HG03460 (cell line): ENCODE data around the gene CYP4F12.
"Not testable (repeated sequence)": the region's sequence is repeated elsewhere in the genome, so short reads cannot be mapped to it uniquely, and the experiment has no call there.

Source experiments
- ATAC-seq: cut with Tn5 transposase; IDR thresholded peaks from one replicate; pipeline ENCODE4 v1.9.1; 2021; ENCODE audit not compliant: unreplicated experiment

CYP4F12 gene

DNA sequence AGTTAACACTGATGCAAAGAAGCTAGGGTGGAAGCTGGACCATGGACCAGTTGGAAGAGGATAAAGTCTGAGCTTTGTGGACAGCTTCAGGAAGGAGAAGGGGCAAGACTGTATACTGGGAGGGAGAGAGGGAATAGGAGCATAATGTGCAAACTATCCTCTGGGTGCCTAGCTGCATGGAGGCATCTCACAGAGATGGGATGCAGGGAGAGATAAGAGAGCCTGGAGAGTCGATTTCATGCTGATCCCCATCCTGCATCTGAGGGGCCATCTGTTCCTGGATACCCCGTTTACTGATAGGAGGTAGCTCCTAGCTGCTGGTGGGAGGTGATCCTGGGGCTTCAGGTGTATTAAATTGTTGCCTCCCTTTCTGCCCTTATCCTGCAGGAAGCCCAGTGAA is 23.4 kb upstream of the CYP4F12 start:
- ATAC-seq, result no peak

DNA sequence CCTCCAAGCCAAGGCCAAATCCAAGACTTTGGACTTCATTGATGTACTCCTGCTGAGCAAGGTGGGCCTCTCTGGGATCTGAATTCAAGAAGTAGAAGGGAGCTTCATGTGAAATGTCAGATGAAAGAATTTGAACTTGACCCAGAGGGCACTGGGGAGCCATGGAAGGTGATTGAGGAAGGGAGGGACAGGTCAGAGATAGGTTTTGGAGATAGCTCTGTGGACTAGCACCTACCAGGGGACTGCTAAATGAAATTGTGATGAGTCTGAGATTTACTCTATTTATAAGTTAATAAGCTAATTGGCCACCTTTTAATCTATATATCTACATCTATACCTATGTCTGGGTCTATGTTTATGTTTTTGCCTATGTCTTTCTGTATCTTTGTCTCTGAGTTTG is 22.8 kb upstream of the CYP4F12 start:
- ATAC-seq, result not testable (repeated sequence)

DNA sequence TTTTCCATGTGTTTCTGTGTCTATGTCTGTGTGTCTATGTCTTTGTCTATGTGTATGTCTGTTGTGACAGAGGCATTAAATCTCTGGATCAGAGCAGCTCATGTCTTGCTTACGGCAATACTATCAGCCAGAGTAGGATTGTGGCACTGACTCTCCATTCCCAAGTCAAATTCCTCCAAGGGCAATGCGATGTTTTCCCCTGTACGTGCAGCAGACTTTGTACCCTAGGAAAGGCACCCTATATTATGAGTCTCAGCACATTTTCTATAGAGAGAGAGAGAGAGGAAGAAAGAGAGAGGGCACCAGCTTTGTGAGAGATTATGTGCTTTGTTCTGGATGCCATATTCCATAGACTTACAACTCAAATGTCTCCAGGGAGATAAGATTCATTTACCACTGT is 21.1 kb upstream of the CYP4F12 start:
- no peak for ATAC-seq

DNA sequence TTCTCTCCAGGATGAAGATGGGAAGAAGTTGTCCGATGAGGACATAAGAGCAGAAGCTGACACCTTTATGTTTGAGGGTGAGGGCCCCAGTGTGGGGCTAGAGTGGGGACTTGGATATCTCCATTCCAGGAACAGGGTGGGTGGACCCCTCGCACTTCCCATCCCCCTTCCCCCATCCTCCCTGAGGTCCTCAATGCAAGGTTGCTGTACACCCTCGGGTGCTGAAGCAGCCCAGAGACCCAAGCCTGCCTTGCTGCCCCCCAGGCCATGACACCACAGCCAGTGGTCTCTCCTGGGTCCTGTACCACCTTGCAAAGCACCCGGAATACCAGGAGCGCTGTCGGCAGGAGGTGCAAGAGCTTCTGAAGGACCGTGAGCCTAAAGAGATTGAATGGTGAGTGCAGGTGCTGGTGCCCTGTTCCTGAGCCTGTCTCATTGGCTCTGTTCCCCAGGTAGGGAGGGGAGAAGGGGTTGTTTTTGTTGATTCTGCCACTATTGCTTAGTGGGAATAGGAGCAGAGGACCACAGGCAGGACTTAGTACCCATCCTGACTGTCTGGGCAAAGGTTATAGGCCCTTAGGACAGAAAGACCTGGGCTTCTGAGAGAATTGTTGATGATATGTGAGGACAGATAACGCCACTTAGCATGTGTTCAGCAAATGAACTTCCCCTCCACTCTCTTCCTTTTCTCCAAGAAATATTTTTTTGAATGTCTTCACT is 20.2 kb upstream of the CYP4F12 start:
- ATAC-seq, result no peak

DNA sequence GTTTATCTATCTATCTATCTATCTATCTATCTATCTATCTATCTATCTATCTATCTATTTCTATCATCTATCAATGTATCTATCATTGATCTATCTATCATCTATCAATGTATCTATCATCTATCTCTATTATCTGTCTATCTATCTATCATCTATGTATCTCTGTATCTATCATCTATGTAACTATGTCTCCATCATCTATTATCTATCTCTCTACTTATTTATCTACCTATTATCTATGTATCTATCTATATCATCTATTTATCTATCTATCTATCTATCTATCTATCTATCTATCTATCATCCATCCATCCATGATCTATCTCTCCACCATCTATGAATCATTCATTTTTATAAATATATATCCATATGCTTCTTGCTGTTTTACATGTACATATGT is 16.4 kb upstream of the CYP4F12 start:
- no peak for ATAC-seq

DNA sequence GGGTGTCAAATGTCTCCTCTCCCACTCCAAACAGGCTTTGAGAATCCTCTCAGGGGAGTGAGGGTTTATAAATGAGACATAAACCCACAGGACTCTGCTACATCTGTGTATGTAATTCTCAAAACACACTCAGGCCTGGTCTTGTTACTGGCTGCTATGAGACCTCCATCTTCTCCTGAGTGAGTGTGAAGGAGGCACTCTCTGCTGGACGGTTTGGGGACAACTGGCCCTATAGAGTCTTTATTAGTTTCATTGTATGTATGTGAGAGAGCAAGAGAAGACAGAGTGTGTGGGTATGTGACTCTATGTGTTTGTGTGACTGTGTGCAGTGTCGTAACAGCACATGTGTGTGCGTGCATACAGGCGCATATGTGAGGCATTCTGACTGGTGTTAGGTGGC is 9.6 kb upstream of the CYP4F12 start:
- ATAC-seq, result no peak

DNA sequence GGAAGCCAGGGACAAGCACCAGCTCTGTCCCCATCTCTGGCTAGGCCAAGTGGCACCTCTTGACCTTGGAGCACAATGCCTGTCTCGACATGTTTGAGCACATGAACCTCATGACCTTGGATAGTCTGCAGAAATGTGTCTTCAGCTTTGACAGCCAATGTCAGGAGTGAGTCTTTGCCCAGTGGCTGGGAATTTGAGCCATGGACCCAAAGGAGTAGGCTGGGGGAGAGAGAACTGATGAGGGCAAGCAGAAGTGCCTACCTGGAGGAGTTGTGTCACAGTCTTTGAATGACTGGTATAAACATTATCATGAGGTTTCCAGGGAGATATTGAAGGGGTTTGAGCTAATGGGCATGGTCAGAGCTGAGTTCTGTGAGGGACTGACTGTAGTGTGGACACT is 6.7 kb upstream of the CYP4F12 start:
- ATAC-seq, result no peak

DNA sequence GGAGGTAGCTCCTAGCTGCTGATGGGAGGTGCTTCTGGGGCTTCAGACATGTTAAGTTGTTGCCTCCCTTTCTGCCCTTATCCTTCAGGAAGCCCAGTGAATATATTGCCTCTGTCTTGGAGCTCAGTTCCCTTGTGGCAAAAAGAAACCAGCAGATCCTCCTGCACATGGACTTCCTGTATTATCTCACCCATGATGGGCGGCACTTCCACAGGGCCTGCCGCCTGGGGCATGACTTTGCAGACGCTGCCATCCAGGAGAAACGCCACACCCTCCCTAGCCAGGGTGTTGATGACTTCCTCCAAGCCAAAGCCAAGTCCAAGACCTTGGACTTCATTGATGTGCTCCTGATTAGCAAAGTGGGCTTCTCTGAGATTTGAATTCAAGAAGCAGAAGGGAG is 6.0 kb upstream of the CYP4F12 start:
- no peak for ATAC-seq

DNA sequence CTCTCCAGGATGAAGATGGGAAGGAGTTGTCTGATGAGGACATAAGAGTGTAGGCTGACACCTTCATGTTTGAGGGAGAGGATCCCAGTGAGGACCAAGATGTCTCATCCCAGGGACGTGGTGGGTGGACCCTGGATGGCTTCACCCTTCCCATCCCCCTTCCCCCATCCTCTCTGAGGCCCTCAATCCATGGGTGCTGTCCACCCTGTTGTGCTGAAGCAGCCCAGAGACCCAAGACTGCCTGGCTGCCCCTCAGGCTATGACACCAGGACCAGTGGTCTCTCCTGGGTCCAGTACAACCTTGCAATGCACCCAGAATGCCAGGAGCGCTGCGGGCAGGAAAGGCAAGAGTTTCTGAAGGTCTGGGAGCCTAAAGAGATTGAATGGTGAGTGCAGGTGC is 3.4 kb upstream of the CYP4F12 start:
- ATAC-seq, result no peak

DNA sequence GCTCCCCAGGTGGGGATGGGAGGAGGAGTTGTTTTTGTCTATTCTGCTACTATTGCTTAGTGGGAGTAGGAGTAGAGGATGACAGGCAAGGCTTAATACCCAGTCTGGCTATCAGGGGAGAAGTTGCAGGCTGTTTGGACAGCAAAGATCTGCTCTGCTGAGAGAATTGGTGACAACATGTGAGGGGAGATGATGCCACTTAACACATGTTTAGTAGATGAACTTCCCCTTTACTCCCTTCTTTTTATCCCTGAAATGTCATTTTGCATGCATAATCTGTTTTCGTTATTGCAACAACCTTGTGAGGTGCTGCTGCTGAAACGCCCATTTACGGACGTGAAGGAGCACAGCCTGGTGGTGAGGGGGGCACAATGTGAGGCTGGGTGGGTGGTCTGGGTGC is 3.0 kb upstream of the CYP4F12 start:
- no peak for ATAC-seq

DNA sequence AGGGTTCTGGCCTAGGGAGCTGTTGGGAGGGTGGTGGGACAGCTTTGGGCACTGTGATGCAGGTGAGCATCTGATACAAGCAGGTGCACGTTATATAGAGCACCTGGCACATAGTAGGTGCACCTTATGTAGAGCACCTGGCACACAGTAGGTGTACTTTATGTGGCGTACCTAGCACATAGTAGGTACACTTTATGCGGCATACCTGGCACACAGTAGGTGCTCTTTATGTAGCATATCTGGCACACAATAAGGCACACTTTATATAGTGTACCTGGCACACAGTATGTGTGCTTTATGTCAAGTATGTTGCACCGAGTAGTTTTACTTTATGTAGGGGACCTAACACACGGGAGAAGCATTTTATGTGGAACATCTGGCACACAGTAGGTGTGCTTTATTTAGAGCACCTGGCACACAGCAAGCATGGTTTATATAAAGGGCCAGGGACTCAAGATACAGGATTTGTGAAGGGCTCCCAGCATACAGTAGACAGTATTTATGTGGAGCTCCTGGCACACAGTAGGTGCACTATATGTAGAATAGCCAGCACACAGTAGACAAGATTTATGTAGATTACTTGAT is 1.6 kb upstream of the CYP4F12 start:
- no peak for ATAC-seq

DNA sequence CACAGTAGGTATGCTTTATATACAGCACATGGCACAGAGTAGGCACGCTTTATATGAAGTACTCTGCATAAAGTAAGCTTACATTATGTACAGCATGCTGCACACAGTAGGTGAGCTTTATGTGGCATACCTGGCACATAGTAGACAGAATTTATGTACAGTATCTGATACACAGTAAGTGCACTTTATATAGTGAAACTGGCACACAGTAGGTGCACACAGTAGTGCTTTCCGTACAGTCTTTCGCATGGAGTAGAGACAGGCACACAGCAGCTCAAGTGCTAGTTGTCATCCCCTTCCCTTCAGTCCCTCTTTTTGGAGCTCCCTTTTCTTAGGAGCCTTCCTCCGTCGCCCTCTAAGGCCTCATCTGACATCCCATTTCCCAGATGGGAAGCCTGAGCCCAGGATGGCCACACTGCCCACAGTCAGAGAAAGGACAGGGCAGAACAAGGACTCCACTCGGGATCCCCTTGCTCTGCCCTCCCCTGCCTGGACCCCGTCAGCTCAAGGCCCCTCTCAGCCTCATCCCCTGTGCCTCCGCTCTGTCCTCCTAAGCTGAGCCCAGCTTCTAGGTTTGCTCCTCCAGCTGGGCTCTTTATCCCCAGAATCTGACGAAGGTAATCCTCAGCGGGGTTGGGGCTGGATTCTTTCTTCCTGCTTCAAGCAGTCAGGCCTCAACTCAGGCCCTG is 852 bp upstream of the CYP4F12 start:
- no peak for ATAC-seq

DNA sequence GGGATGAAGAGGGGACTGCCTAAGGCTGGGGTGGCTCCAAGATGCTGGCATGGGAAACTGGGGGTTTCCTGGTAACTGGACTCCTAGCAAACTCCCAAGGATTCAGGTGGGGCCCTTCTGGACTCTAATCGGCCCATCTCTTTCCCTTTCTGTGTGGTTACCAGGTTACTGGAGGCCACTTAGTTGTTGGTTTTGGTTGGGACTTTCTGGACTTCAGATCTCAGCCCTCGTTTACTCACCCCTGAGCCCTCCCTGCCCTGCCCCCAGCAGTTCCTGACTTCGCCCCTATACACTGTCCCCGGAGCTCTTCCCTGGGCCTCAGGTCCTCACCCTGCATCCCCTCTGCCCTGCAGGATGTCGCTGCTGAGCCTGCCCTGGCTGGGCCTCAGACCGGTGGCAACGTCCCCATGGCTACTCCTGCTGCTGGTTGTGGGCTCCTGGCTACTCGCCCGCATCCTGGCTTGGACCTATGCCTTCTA is 328 bp downstream of the CYP4F12 start:
- no peak for ATAC-seq

DNA sequence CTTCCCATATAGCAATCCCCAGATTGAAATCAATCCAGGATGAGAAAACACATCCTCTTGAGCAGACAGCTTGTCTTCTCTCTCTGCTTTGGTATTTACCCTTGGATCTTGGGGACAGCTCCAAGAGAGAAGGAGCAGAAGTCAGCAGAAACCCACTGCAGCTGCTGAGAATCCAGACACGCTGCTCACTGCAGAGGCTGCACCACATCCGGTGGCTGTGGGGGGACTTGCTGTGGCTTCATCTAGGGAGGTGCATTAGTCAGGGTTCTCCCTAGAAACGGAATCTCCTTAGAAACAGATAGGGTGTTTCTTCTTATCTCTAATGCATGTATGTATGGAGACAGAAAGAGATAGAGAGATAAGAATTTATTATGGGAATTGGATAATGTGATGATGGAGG is 2.7 kb downstream of the CYP4F12 start:
- ATAC-seq, result no peak

DNA sequence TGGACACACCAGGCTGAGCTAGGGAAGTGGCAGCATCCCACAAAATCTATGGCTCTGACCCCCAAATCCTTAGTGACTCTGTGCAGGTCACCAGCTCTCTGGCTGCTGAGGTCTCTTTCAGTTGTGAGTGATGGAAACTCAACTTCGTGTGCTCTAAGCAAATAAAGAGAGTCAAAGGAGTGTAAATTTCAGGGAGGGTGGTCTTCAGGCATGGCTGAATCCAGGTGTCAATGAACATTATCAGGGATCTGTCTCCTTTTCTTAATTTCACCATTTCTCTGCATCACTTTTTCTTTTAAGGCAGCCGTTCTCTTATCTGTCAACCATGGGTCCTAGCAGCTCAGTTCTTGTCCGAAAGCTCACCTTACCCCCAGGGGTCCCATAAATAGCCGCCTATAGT is 6.2 kb downstream of the CYP4F12 start:
- ATAC-seq, result no peak

DNA sequence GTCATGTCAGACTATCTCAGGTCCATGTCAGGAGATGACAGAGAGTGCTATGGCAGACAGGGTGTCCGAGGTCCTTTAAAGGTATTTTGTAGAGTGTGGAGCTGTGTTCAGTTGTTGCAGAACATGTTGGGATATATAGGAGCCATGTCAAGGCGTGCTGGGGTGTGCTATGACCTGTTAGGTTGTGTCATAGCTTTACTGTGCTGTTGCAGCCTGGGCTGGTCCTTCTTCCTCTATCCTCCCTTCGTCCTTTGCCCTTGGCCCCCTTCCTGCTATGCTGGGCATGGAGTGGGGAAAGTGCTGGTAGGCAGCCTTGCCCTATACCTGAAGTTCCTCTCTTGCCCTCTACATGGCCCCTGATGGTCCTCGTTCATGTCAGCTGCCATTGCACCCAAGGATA is 7.0 kb downstream of the CYP4F12 start:
- ATAC-seq, result not testable (repeated sequence)

DNA sequence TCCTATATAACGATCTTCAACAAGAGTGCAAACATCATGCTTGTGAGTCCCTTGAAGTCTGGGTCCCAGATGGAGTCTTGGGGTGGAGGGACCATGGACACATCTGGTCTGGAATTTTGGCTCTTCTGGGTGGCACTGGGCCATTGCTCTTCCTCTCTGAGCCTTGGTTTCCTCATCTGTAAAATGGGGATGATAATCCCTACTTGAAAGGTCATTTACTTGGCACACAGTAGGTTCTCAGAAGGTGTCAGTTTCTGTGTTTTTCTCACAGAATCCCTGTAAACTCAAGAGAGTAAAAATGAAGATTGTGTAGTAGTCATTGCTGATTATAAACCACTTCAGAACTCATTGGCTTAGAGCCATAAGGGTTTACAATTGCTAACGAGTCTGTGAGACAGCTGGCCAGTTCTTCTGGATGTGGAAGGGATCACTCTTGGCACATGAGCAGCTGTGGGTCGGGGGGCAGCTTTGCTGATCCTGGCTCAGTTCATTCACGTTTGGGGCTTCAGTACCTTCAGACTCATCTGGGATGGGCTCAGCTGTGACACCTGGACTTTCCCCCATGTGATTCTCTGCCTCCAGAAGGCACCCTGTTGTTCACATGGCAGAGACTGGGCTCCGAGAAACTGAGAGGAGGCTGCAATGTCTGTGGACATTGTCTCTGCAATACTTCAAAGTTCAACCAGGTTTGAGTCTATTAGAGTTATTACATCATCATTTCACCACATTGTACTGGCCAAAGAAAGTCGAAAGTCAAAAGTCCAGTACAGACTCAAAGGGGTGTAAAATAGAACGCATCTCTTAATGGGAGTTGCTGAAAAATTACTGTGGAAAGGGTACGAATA is 7.8 kb downstream of the CYP4F12 start:
- ATAC-seq, result no peak

DNA sequence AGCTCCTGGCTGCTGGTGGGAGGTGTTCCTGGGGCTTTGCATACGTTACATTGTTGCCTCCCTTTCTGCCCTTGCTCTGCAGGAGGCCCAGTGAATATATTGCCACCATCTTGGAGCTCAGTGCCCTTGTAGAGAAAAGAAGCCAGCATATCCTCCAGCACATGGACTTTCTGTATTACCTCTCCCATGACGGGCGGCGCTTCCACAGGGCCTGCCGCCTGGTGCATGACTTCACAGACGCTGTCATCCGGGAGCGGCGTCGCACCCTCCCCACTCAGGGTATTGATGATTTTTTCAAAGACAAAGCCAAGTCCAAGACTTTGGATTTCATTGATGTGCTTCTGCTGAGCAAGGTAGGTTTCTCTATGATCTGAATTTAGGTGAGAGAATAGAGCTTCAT is 10.5 kb downstream of the CYP4F12 start:
- ATAC-seq, result no peak

DNA sequence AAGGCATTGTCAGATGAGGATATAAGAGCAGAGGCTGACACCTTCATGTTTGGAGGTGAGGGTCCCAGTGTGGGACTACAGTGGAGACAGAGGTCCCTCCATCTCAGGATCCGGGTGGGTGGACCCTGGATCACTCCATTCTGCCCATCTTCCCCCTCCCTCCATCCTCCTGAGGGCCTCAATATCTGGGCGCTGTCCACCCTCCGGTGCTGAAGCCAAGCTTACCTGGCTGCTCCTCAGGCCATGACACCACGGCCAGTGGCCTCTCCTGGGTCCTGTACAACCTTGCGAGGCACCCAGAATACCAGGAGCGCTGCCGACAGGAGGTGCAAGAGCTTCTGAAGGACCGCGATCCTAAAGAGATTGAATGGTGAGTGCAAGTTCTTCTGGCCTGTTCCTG is 11.9 kb downstream of the CYP4F12 start:
- ATAC-seq, result no peak

DNA sequence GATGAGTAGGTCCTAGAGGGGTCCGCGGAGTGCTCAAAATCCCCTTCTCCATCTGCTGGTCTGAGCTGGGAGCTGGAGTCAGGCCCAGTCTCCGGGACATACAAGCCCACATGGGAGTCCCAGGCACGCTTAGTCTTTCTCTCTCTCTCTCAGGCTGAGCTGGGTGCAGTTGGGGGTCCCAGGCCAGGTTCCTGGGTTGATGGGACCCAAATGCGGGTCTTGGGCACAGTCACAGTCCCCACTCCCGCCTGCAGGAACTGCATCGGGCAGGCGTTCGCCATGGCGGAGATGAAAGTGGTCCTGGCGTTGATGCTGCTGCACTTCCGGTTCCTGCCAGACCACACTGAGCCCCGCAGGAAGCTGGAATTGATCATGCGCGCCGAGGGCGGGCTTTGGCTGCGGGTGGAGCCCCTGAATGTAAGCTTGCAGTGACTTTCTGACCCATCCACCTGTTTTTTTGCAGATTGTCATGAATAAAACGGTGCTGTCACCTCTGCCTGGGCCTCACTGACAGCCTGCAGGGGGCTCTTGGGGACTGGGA is 23.8 kb downstream of the CYP4F12 start:
- no peak for ATAC-seq
